Memory B cell (primary cell): Measurements from ENCODE around the gene MSLN.
"Not testable (repeated sequence)": the region's sequence is repeated elsewhere in the genome, so short reads cannot be mapped to it uniquely, and the experiment has no call there.

Source experiments
- ATAC-seq: fragments of 150-1000 bp; cut with Tn5 transposase; 2 replicates; pipeline ENCODE4 v1.10.0; 2021; ENCODE audit warnings: low read depth, mild to moderate bottlenecking, moderate library complexity
- DNase-seq, 2 donors: peaks; one replicate each; pipeline ENCODE4 v3.0.0; 2022; ENCODE audit warnings: low spot score in 2 of 2
- H3K27ac Mint-ChIP-seq: one replicate; pipeline ENCODE4 v1.8.0; 2022; ENCODE audit warnings: mild to moderate bottlenecking, moderate library complexity, mixed read lengths
- H3K27me3 Mint-ChIP-seq: one replicate; pipeline ENCODE4 v1.8.0; 2022; ENCODE audit warnings: mixed read lengths
- H3K36me3 Mint-ChIP-seq: one replicate; pipeline ENCODE4 v1.8.0; 2022; ENCODE audit warnings: mild to moderate bottlenecking, mixed read lengths
- H3K4me1 Mint-ChIP-seq: one replicate; pipeline ENCODE4 v1.8.0; 2022; ENCODE audit warnings: mixed read lengths
- H3K4me3 Mint-ChIP-seq: one replicate; pipeline ENCODE4 v1.8.0; 2022; ENCODE audit warnings: mild to moderate bottlenecking, moderate library complexity, mixed read lengths
- H3K9me3 Mint-ChIP-seq: one replicate; pipeline ENCODE4 v1.8.0; 2022; ENCODE audit warnings: mixed read lengths

MSLN gene

GRCh38 chr16:765488-765865 lies 4.9 kb downstream of the MSLN start:
- Mint-ChIP-seq H3K27ac (no peak overlapping the region), H3K4me3 (no peak overlapping the region), H3K4me1 (no peaks in the 10 kb centered on the region), H3K27me3 (peaks cover 11% of the 10 kb centered on the region), H3K36me3 (no peaks in the 10 kb centered on the region), H3K9me3 (no peaks in the 10 kb centered on the region)
- ATAC-seq (no peak), DNase-seq (no peak)

GRCh38 chr16:766008-766819 lies 5.7 kb downstream of the MSLN start:
- Mint-ChIP-seq H3K27ac (no peak overlapping the region), H3K36me3 (no peaks in the 10 kb centered on the region), H3K27me3 (peaks cover 9% of the 10 kb centered on the region), H3K4me1 (no peaks in the 10 kb centered on the region), H3K4me3 (no peak overlapping the region), H3K9me3 (no peaks in the 10 kb centered on the region)
- ATAC-seq, result no peak
- DNase-seq, result no peak

GRCh38 chr16:766820-767640 lies 6.5 kb downstream of the MSLN start:
- Mint-ChIP-seq H3K9me3 (no peaks in the 10 kb centered on the region), H3K36me3 (no peaks in the 10 kb centered on the region), H3K27ac (no peak overlapping the region), H3K4me1 (no peaks in the 10 kb centered on the region), H3K4me3 (no peak overlapping the region), H3K27me3 (peaks cover 9% of the 10 kb centered on the region)
- DNase-seq (no peak), ATAC-seq (no peak)

GRCh38 chr16:767743-768235 lies 7.3 kb downstream of the MSLN start:
- Mint-ChIP-seq H3K4me3 (no peak overlapping the region), H3K9me3 (no peaks in the 10 kb centered on the region), H3K27ac (no peak overlapping the region), H3K36me3 (no peaks in the 10 kb centered on the region), H3K27me3 (peaks cover 6% of the 10 kb centered on the region), H3K4me1 (no peaks in the 10 kb centered on the region)
- DNase-seq, result no peak
- no peak for ATAC-seq

GRCh38 chr16:768428-768827 lies 7.9 kb downstream of the MSLN start:
- Mint-ChIP-seq H3K27me3 (peaks cover 6% of the 10 kb centered on the region), H3K4me3 (no peak overlapping the region), H3K9me3 (no peaks in the 10 kb centered on the region), H3K36me3 (no peaks in the 10 kb centered on the region), H3K4me1 (no peaks in the 10 kb centered on the region), H3K27ac (no peak overlapping the region)
- ATAC-seq (no peak), DNase-seq (no peak)

- Mint-ChIP-seq H3K27me3 (peaks cover 3% of the 10 kb centered on the region), H3K4me1 (no peaks in the 10 kb centered on the region), H3K27ac (no peak overlapping the region), H3K36me3 (no peaks in the 10 kb centered on the region), H3K4me3 (no peak overlapping the region), H3K9me3 (no peaks in the 10 kb centered on the region)
- ATAC-seq (no peak), DNase-seq (no peak)
Measured at GRCh38 chr16:769184-769784, 8.8 kb downstream of the MSLN start.

- no peak for ATAC-seq
- Mint-ChIP-seq H3K27me3 (peaks cover 3% of the 10 kb centered on the region), H3K36me3 (no peaks in the 10 kb centered on the region), H3K4me1 (no peaks in the 10 kb centered on the region), H3K27ac (no peak overlapping the region), H3K4me3 (no peak overlapping the region), H3K9me3 (no peaks in the 10 kb centered on the region)
- DNase-seq, result no peak
Measured at GRCh38 chr16:769934-770333, 9.4 kb downstream of the MSLN start.

GRCh38 chr16:770411-770810 lies 9.9 kb downstream of the MSLN start:
- Mint-ChIP-seq H3K4me3 (no peak overlapping the region), H3K27me3 (peaks cover 3% of the 10 kb centered on the region), H3K36me3 (no peaks in the 10 kb centered on the region), H3K9me3 (no peaks in the 10 kb centered on the region), H3K4me1 (no peaks in the 10 kb centered on the region), H3K27ac (no peak overlapping the region)
- DNase-seq, result no peak
- no peak for ATAC-seq

- peaks cover 4% of the 10 kb centered on the region for H3K27me3 Mint-ChIP-seq
- no peaks in the 10 kb centered on the region for H3K36me3 Mint-ChIP-seq
Measured at GRCh38 chr16:772959-773358, 12.4 kb downstream of the MSLN start.

GRCh38 chr16:774086-775001 lies 13.8 kb downstream of the MSLN start:
- DNase-seq, result no peak
- Mint-ChIP-seq H3K4me1 (no peaks in the 10 kb centered on the region), H3K27me3 (peaks cover 4% of the 10 kb centered on the region), H3K4me3 (no peak overlapping the region), H3K9me3 (no peaks in the 10 kb centered on the region), H3K36me3 (no peaks in the 10 kb centered on the region), H3K27ac (no peak overlapping the region)
- ATAC-seq, result no peak

More at GRCh38 chr16:772959-773358, 12.4 kb downstream of the MSLN start:
- ATAC-seq (no peak), DNase-seq (no peak)
- Mint-ChIP-seq H3K9me3 (no peaks in the 10 kb centered on the region), H3K4me1 (no peaks in the 10 kb centered on the region), H3K4me3 (no peak overlapping the region), H3K27ac (no peak overlapping the region)

- no peak overlapping the region for H3K27ac Mint-ChIP-seq
- H3K4me3 Mint-ChIP-seq, result no peak overlapping the region
- no peak for DNase-seq
- no peak for ATAC-seq
- no peaks in the 10 kb centered on the region for H3K9me3 Mint-ChIP-seq
- no peaks in the 10 kb centered on the region for H3K4me1 Mint-ChIP-seq
- H3K36me3 Mint-ChIP-seq, result no peaks in the 10 kb centered on the region
- peaks cover 4% of the 10 kb centered on the region for H3K27me3 Mint-ChIP-seq
Measured at GRCh38 chr16:775236-775796, 14.8 kb downstream of the MSLN start.

GRCh38 chr16:776298-776697 lies 15.8 kb downstream of the MSLN start:
- H3K27me3 Mint-ChIP-seq, H3K36me3 Mint-ChIP-seq, H3K9me3 Mint-ChIP-seq, DNase-seq, ATAC-seq, H3K27ac Mint-ChIP-seq, H3K4me3 Mint-ChIP-seq, H3K4me1 Mint-ChIP-seq: not testable (repeated sequence)

GRCh38 chr16:776824-777223 lies 16.3 kb downstream of the MSLN start:
- DNase-seq (no peak), ATAC-seq (no peak)
- Mint-ChIP-seq H3K36me3 (no peaks in the 10 kb centered on the region), H3K27me3 (peaks cover 12% of the 10 kb centered on the region), H3K27ac (no peak overlapping the region), H3K4me1 (no peaks in the 10 kb centered on the region), H3K9me3 (no peaks in the 10 kb centered on the region), H3K4me3 (no peak overlapping the region)
